D721Med (cell line): ENCODE data around the gene CTSH.

Source experiments
- DNase-seq: peaks from one replicate; pipeline ENCODE4 v3.0.0; 2011; ENCODE audit warnings: low spot score; ENCODE audit not compliant: insufficient read length
- FAIRE-seq: peaks from 2 replicates; lab custom pipeline; 2011; peaks lifted over from hg19 to GRCh38; lab: Jason Lieb, UNC
- TF ChIP-seq, protein P1 (sequence below): IDR thresholded peaks from 2 replicates; pipeline ENCODE4 v1.5.1; 2012; ENCODE audit warnings: mild to moderate bottlenecking, control low read depth; ENCODE audit not compliant: insufficient read depth; ENCODE audit errors: missing control alignments

CTSH gene

DNA sequence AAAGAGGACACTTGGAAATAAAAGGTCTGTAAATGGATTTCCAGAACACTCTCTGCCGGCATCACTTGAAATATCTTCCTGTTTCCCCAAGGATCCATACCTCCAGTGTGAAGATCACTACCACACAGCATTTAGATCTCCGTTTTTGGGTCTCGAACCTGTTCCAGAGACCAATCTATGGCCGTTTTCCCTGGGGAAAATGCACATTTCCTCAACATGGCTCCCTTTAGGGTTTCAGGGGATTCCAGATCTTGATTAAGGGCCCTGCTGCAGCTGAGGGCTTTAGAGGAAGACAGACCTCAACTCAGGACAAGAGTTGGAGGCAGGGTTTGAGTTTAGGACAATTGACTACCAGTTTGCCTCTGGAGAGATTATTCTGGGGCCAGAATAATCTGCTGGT, 2.1 kb downstream of the CTSH start:
- TF ChIP-seq, protein P1, sequence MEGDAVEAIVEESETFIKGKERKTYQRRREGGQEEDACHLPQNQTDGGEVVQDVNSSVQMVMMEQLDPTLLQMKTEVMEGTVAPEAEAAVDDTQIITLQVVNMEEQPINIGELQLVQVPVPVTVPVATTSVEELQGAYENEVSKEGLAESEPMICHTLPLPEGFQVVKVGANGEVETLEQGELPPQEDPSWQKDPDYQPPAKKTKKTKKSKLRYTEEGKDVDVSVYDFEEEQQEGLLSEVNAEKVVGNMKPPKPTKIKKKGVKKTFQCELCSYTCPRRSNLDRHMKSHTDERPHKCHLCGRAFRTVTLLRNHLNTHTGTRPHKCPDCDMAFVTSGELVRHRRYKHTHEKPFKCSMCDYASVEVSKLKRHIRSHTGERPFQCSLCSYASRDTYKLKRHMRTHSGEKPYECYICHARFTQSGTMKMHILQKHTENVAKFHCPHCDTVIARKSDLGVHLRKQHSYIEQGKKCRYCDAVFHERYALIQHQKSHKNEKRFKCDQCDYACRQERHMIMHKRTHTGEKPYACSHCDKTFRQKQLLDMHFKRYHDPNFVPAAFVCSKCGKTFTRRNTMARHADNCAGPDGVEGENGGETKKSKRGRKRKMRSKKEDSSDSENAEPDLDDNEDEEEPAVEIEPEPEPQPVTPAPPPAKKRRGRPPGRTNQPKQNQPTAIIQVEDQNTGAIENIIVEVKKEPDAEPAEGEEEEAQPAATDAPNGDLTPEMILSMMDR: no peak
- FAIRE-seq (no peak), DNase-seq (no peak)

DNA sequence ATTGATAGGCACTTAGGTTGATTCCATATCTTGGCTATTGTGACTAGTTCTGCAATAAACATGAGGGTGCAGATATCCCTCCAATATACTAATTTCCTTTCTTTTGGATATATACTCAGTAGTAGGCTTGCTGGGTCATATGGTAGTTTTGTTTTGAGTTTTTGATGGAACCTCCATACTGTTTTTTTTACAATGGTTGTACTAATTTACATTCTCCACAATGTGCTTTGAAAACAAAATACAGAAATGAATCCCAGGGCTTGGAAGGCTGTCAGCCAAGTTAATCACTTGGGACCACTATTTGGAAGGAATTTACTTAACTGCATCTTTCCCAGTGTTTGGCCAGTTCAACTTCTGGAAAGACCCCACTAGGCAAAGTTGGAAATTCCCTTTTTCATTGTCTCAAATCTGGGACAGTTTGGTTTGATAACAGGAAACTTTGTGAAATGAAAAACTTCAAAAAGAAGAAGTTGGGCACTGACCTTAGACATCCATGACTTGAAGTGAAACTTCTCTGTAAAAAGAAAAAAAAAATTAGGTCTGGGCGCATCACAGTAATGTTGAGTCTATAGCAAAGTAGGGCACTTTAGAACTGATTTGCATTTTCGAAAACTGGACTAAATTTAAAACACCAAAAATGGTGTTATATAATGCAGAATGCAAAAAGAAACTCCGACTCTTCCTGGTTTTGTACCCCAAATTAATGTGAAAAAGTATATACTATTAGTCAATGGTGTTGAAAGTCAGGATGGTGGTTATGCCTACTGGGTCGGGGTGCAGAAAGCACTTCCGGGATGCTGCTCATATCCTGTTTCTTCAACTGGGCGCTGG, 6.0 kb downstream of the CTSH start:
- FAIRE-seq (no peak), DNase-seq (no peak)
- TF ChIP-seq, protein P1: no peak

DNA sequence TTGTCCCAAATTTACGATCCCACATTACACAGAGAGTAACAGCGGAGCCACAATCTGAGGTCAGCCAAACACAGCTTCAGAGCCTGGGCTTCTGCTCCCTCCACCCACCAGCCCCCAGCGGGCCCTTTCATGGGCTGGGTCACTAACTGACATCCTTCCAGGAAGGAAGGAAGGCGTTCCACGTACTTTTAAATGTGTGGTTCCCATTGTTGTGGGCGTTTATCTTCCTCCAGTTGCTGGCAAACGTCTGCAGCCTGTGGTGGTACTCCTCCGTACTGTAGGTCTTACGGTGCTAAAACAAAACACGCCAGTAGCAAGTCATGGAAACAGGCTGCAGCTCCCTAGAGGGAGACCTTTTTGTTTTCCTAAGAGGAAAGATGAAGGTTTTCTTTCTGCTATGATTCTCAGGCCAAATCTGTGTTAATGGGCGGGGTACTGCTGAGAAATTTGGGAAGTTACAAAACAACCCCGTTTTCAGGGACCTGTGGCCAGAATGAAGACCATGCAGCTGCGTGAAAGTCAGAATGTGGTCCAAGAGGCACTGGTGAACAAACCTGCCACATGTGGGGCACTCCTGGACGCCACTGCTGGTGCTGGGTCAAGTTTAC, 7.6 kb downstream of the CTSH start:
- FAIRE-seq (no peak), DNase-seq (no peak)

DNA sequence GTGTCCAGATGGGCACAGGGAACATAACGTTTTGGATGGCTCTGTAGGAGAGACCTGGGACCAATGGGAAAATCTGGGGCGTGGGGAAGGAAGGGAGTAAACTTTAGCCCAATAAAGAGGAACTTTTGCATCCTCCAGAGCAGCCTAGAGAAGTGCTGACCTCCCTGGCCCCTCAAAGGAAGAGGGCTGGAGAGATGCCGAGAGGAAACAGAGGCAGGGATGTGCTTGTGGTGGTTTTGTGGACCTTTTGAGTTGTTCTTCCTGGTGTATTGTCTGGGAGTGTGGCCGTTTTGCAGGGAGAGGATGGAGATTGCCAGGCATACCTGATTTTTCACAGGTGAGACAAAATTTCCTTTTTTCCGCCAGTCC, 10.2 kb downstream of the CTSH start:
- TF ChIP-seq, protein P1: no peak
- FAIRE-seq (no peak), DNase-seq (no peak)

More for the DNA sequence above, 7.6 kb downstream of the CTSH start:
- TF ChIP-seq, protein P1: no peak

DNA sequence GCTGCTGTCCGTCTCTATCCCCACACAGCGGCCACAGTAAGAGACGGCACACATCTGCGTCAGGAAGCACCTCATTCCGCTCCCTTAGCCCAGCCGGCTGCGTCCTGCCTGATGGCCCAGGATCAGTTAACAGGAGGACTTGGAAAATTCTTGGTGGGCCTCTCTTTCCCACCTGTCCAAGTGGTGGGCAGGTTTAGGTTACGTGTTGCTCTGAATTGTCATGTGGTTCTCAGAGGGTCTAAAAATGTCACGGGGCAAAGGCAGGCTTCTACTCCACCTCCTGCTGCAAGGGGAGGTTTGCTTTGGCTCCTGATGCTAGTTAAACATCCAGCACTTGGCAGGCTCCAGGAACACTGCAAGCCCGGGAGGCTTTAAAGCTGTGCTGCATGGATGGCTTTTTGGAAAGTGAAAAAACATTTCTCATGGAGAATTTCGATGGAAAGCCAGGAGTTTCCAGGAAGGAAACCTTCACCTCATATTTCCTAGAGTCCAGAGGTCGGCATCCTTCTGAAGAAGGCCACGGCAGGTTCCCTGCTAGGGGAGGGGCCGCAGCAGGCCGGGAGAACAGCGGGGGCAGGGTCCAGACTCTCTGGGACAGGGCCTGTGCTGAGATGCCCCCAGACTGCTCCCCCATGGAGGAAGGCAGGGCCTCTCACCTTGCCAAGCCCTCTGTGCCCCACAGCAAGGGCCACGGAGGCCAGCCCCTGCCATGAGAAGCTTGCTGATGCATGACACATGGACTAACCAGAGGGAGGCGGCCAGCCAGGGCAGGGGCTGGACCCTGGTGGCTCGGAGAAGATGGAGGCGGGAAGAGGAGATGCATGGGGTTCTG, 10.8 kb downstream of the CTSH start:
- TF ChIP-seq, protein P1: no peak
- FAIRE-seq (no peak), DNase-seq (no peak)

DNA sequence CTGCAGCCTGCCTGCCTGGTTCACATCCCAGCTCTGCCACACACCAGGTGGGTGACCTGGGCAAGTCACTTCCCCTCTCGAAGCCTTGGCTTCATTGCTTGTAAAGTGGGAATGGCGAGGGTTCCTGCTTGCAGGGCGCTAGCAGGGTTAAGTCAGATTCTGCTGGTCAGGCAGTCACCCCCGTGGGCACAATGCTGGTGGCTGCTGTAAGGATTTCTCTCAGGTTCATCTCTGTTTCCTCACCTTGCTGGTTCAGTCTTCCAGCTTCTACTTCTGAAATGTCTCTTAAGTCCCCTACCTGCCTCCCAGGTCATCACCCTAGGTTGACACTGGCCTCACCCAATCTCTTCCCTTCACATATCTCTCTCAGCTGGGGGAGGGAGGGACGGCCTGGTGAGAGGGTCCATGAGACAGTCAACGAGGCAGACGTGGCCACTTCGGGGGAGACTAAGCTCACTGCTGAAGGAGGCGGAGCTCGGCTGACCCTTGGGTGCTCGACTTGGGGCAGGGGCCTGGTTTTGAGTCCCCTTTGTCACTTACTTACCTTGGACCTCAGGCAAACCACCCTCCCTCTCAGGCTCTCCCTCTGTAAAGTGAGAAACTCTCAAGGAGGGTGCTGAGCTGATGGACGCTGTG, 11.5 kb downstream of the CTSH start:
- TF ChIP-seq, protein P1: no peak
- DNase-seq (no peak), FAIRE-seq (no peak)
